A673 (cell line): Measurements from ENCODE around the gene PRKAG2.

ENCODE experiments used
- CTCF ChIP-seq: fragments of 300-800, 200-600 bp; sonication (generic); conservative IDR thresholded peaks from 2 replicates; pipeline ENCODE4 v1.5.1; 2017; ENCODE audit warnings: low read depth, mild to moderate bottlenecking, antibody characterized with exemption, low read length, moderate library complexity, mixed read lengths
- EZH2 ChIP-seq: fragments of 200-600 bp; sonication (generic); IDR thresholded peaks from 2 replicates; pipeline ENCODE4 v1.6.1; 2017; ENCODE audit warnings: borderline replicate concordance, low read depth, mild to moderate bottlenecking, mixed read lengths, antibody characterized with exemption, low read length; ENCODE audit not compliant: poor library complexity, severe bottlenecking

GRCh38 chr7:151678227-151678604 lies 198.7 kb downstream of the PRKAG2 start:
- TF ChIP-seq CTCF (no peak), EZH2 (no peak)
